DND-41 (cell line): ENCODE measurements around the gene MUC2.

Experiments used
- ATAC-seq: fragments of 200-7000 bp; cut with Tn5 transposase; 3 replicates; pipeline ENCODE4 v1.9.1; 2021; ENCODE audit warnings: low read depth; ENCODE audit not compliant: insufficient read depth
- DNase-seq: peaks from one replicate; pipeline ENCODE4 v3.0.0-alpha.2; 2020
- H2AFZ ChIP-seq: 2 replicates; pipeline ENCODE4 v1.6.0; 2012; ENCODE audit warnings: low read depth, low read length
- H3K27ac ChIP-seq: 2 replicates; pipeline ENCODE4 v1.5.1; 2012; ENCODE audit warnings: low read length, inconsistent platforms
- H3K27me3 ChIP-seq: fragments of 200-600 bp; sonication (generic); 2 replicates; pipeline ENCODE4 v1.6.0; 2012; ENCODE audit warnings: low read length, mild to moderate bottlenecking, inconsistent platforms; ENCODE audit not compliant: insufficient read depth, poor library complexity
- H3K36me3 ChIP-seq: 2 replicates; pipeline ENCODE4 v1.5.1; 2012; ENCODE audit warnings: low read length, inconsistent platforms; ENCODE audit not compliant: insufficient read depth
- H3K4me1 ChIP-seq: 2 replicates; pipeline ENCODE4 v1.5.1; 2012; ENCODE audit warnings: mild to moderate bottlenecking, low read length; ENCODE audit not compliant: insufficient read depth
- H3K4me2 ChIP-seq: 2 replicates; pipeline ENCODE4 v1.6.0; 2012; ENCODE audit warnings: mild to moderate bottlenecking, moderate library complexity, low read length, inconsistent platforms; ENCODE audit not compliant: insufficient read depth
- H3K4me3 ChIP-seq, 2 experiments: fragments of 200-600 bp in 1 of 2; shearing (Covaris generic) in 1 of 2; 2 replicates each; pipeline ENCODE4 v1.5.1; 2012 to 2016; ENCODE audit warnings: inconsistent platforms in 2 of 2, low read length in 2 of 2, mild to moderate bottlenecking in 2 of 2, low read depth in 1 of 2, moderate library complexity in 1 of 2
- H3K79me2 ChIP-seq: 2 replicates; pipeline ENCODE4 v1.6.0; 2012; ENCODE audit warnings: low read length, inconsistent platforms; ENCODE audit not compliant: insufficient read depth
- H3K9ac ChIP-seq: 2 replicates; pipeline ENCODE4 v1.6.0; 2012; ENCODE audit warnings: low read depth, mild to moderate bottlenecking, inconsistent platforms, low read length, moderate library complexity
- H3K9me3 ChIP-seq: 2 replicates; pipeline ENCODE4 v1.5.1; 2012; ENCODE audit warnings: low read length, moderate library complexity, mild to moderate bottlenecking, inconsistent platforms; ENCODE audit not compliant: insufficient read depth, severe bottlenecking
- H4K20me1 ChIP-seq: 2 replicates; pipeline ENCODE4 v1.6.0; 2012; ENCODE audit warnings: low read length; ENCODE audit not compliant: insufficient read depth
- CTCF ChIP-seq: IDR thresholded peaks from 2 replicates; pipeline ENCODE4 v1.5.1; 2012; ENCODE audit warnings: borderline replicate concordance, low read length, moderate library complexity, mild to moderate bottlenecking; ENCODE audit not compliant: poor library complexity, severe bottlenecking; ENCODE audit errors: extremely low read depth
- EZH2 ChIP-seq: IDR thresholded peaks from 3 replicates; pipeline ENCODE4 v1.6.1; 2012; ENCODE audit warnings: borderline replicate concordance, low read depth, mild to moderate bottlenecking, moderate library complexity, low read length, inconsistent platforms; ENCODE audit not compliant: severe bottlenecking

Gene MUC2

GRCh38 chr11:1030556-1030955, 44.1 kb upstream of the MUC2 start:
- no peak overlapping the region for H3K4me2 ChIP-seq
- TF ChIP-seq EZH2 (no peak), CTCF (no peak)
- H3K36me3 ChIP-seq = no peaks in the 10 kb centered on the region
- no peak overlapping the region for H3K4me3 ChIP-seq
- no peaks in the 10 kb centered on the region for H3K27me3 ChIP-seq
- no peaks in the 10 kb centered on the region; the same call in 1 of the 2 replicates for H4K20me1 ChIP-seq
- no peaks in the 10 kb centered on the region for H3K9me3 ChIP-seq
- no peaks in the 10 kb centered on the region for H3K4me1 ChIP-seq
- no peak overlapping the region for H2AFZ ChIP-seq
- ATAC-seq = no peak
- H3K27ac ChIP-seq = no peak overlapping the region
- H3K79me2 ChIP-seq = no peaks in the 10 kb centered on the region
- DNase-seq = no peak
- no peak overlapping the region for H3K9ac ChIP-seq

DNA sequence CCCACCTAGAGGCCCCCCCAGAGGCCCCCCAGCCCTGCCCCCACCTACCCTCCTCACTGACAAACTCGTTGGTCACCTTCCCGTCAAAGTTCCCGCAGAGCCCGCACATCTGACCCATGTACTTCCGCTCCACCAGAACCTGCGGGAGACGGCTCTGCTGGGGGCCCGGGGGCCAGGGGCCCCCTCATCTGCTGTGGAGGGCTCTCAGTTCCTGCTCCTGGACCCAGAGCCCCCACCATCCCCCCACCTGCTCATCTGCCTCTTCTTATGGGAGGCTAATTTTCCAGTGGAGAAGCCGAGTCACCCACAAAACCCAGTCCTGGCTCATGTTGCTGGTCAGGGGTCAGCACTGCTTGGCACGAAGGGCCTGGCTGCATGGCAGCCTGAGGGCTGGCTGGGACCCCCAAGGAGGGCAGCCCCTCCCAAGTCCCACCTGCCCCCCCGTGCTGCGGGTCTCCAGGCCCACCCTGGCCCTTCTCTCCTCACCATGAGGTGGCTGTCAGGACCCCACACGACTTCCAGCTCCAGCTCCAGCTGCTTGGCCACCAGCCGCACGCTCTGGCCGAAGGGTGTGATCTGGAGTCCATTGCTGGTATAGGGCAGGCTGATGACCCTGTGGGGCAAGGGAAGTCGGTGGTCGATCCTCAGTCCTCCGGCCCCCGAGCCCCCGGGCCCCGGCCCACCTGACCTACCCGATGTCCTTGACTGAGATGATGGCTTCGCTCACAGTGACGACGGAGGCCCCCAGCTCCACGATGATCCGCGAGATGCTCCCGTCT, 43.4 kb upstream of the MUC2 start:
- H3K27ac ChIP-seq = no peak overlapping the region
- no peak overlapping the region for H3K9ac ChIP-seq
- ATAC-seq (no peak), DNase-seq (no peak)
- H2AFZ ChIP-seq = no peak overlapping the region
- no peaks in the 10 kb centered on the region for H3K4me1 ChIP-seq
- TF ChIP-seq EZH2 = no peak
- no peak for TF ChIP-seq CTCF
- H3K4me3 ChIP-seq = no peak overlapping the region
- H4K20me1 ChIP-seq = no peaks in the 10 kb centered on the region; the same call in 1 of the 2 replicates
- no peaks in the 10 kb centered on the region for H3K36me3 ChIP-seq
- H3K9me3 ChIP-seq = no peaks in the 10 kb centered on the region
- no peak overlapping the region for H3K4me2 ChIP-seq
- no peaks in the 10 kb centered on the region for H3K27me3 ChIP-seq
- H3K79me2 ChIP-seq = no peaks in the 10 kb centered on the region

DNA sequence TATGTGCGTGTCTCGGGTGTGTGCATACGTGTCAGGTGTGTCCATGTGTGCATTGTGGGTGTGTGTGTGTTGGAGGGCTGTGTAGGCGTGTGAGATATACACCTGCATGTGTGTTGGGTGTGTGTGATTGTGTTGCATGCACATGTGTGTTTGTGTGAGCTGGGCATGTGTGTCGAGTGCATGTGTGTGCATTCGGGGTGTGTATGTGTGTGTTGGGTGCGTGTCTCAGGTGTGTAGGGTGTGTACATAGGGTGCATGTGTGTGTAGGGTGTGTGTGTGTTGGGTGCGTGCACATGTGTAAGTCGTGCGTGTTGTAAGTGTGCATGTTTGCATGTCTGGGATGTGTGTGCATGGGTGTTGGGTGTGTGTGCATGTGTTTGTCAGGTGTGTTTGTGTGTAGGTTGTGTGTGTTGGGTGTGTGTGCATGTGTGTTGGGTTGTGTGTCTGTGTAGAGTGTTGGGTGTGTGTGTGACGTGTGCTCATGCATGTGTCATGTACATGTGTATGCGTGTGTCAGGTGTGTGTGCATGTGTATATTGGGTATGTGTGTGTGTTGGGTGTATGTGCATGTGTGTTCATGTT, 42.3 kb upstream of the MUC2 start:
- H4K20me1 ChIP-seq = no peaks in the 10 kb centered on the region; the same call in 1 of the 2 replicates
- no peaks in the 10 kb centered on the region for H3K36me3 ChIP-seq
- no peaks in the 10 kb centered on the region for H3K27me3 ChIP-seq
- no peaks in the 10 kb centered on the region for H3K79me2 ChIP-seq
- H3K4me2 ChIP-seq = no peak overlapping the region
- no peak overlapping the region for H3K4me3 ChIP-seq
- H3K9me3 ChIP-seq = no peaks in the 10 kb centered on the region
- no peak for TF ChIP-seq CTCF
- TF ChIP-seq EZH2 = no peak
- no peak overlapping the region for H3K27ac ChIP-seq
- DNase-seq (no peak), ATAC-seq (no peak)
- no peak overlapping the region for H3K9ac ChIP-seq
- no peak overlapping the region for H2AFZ ChIP-seq
- no peaks in the 10 kb centered on the region for H3K4me1 ChIP-seq
